Esophagus squamous epithelium (tissue), 4 donors: ENCODE measurements around the gene NKAIN4.

Source experiments
- CTCF ChIP-seq, 6 experiments: fragments of 450-650 bp in 4 of 6; fragments of 200-600 bp in 2 of 6; sonication (generic) in 2 of 6; IDR thresholded peaks; one replicate each; pipeline ENCODE4 v1.5.1; 2016 to 2019; ENCODE audit warnings: antibody characterized with exemption in 6 of 6, mild to moderate bottlenecking in 4 of 6, moderate library complexity in 4 of 6
- POLR2A ChIP-seq, 4 donors: fragments of 450-650 bp; IDR thresholded peaks; one replicate each; pipeline ENCODE4 v1.6.1; 2017; ENCODE audit warnings: antibody characterized with exemption in 4 of 4, mild to moderate bottlenecking in 4 of 4, moderate library complexity in 3 of 4

GRCh38 chr20:63255931-63256704 lies 1.9 kb upstream of the NKAIN4 start:
- TF ChIP-seq CTCF (IDR thresholded peaks at IDR 0.05) (no peak), POLR2A (IDR thresholded peaks at IDR 0.05) (no peak)
